ENCODE measurements around the gene OR5H6.
"Not testable (repeated sequence)": the region's sequence is repeated elsewhere in the genome, so short reads cannot be mapped to it uniquely, and the experiment has no call there.

Gene OR5H6

GRCh38 chr3:98263944-98264343, at the start of gene OR5H6:
OR5H6 (plus strand) TSS chr3:98264244; CDS start chr3:98264333, 89 bp downstream.
- DNase-seq (ENCODE audit: low spot score): no peak

- DNase-seq (ENCODE audit: low spot score): no peak
These were observed 49.0 kb upstream of the OR5H6 start for GRCh38 chr3:98215051-98215450.

DNA sequence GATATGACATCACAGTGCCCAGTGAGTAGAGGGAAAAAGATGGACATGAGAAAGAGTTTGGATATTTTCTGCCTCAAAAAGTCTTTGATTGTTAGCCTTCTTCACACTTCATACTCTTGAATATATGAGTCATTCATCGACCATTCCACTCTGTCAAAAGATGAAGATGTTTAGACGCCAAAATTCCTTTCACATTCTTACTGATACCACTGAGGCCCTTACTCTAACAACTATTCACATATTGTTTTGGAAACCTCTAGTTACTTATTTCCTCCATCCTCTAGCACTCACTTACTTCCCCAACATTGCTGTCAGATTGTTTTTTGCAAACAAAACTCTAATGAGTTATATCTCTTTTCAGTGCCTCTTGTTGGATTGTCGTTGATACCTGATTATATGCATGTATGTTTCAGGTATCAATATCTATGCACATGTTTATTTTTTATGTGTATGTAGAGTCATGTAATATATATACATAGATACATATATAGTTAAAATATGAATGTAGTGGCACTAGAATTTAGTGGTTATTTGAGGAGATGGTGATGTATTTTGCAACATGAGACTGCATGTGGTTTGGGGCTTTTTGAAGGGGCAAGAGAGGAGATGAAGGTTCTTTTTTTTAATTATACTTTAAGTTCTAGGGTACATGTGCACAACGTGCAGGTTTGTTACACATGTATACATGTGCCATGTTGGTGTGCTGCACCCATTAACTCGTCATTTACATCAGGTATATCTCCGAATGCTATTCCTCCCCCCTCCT, 40.0 kb upstream of the OR5H6 start:
- DNase-seq (ENCODE audit: low spot score): no peak

DNA sequence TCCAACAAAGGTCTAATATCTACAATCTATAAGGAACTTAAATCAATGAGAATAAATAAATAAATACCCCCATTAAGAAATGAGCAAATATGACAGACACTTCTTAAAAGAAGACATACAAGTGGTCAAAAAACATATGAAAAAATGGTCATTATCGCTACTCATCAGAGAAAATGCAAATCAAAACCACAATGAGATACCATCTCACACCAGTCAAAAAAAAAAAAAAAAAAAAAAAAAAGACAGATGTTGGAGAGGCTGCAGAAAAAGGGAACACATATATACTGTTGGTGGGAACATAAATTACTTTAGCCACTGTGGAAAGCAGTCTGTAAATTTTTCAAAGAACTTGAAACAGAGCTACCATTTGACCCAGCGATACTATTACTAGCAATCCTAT, 31.6 kb upstream of the OR5H6 start:
- no peak for DNase-seq (ENCODE audit: low spot score)

DNA sequence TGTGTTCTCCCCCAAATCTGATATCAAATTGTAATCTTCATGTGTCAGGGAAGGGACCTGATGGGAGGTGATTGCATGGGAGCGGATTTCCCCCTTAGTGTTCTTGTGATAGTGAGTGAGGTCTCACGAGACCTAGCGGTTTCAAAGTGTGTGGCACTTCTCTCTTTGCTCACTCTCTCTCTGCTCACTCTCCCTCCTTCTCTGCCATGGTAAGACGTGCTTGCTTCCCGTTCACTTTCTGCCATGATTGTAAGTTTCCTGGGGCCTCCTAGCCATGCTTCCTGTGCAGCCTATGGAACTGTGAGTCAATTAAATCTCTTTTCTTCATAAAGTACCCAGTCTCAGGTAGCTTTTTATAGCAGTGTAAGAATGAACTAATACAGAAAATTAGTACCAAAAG, 30.6 kb upstream of the OR5H6 start:
- no peak for DNase-seq (ENCODE audit: low spot score)

GRCh38 chr3:98240131-98240530, 23.9 kb upstream of the OR5H6 start:
- no peak for DNase-seq (ENCODE audit: low spot score)

- no peak for DNase-seq (ENCODE audit: low spot score)
These were observed 21.9 kb upstream of the OR5H6 start for GRCh38 chr3:98242155-98242554.

DNA sequence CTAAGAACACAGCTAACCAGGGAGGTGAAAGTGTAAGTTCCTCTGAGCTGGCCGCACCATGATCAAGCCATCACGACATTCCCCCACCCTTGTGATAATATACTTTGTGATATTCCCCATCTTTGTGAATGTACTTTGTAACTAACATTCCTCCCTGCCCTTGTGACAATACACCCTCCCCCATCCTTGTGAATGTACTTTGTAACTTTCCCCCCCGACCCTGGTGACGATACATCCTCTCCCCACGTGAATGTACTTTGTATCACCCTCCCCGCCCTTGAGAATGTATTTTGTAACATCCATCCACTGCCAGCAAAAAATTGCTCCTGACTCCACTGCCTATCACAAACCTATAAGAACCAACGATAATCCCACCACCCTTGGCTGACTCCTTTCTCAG, 20.2 kb upstream of the OR5H6 start:
- DNase-seq (ENCODE audit: low spot score): no peak

DNA sequence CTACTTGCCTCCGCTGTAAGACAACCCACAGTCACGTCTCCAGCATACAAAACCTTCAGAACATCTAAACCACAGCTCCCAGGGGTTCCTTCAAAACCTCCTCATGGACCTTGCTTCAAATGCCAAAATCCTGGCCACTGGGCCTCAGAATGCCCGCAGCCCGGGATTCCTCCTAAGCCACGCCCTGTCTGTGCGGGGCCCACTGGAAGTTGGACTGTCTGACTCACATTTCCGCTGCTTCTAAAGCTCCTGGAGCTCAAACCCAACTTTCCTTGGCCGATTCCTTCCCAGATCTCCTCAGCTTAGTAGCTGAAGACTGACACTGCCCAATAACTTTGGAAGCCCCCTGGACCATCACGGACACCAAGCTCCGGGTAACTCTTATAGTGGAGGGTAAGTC, 17.9 kb upstream of the OR5H6 start:
- DNase-seq (ENCODE audit: low spot score): no peak

GRCh38 chr3:98256026-98256425, 8.0 kb upstream of the OR5H6 start:
- DNase-seq (ENCODE audit: low spot score): not testable (repeated sequence)

GRCh38 chr3:98259707-98260106, 4.3 kb upstream of the OR5H6 start:
- DNase-seq (ENCODE audit: low spot score): no peak

DNA sequence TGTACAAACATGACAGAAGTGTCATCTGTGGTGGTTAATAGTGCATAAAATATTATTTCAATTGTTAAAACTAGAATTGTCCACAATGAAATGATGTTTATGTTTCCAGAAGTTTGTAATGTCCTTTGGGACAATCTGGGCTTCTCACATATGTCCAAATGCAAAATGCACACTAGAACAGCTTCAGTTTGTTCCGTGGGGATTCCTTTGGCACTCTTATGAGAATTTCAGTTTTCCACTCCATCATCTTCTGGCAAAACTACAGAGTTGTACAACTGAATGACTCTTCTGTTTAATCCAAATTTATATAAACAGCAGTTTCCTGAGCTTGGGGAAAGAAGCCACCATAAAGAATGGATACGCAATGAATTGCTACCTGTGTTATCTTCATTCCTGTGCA, 2.0 kb upstream of the OR5H6 start:
- no peak for DNase-seq (ENCODE audit: low spot score)

DNA sequence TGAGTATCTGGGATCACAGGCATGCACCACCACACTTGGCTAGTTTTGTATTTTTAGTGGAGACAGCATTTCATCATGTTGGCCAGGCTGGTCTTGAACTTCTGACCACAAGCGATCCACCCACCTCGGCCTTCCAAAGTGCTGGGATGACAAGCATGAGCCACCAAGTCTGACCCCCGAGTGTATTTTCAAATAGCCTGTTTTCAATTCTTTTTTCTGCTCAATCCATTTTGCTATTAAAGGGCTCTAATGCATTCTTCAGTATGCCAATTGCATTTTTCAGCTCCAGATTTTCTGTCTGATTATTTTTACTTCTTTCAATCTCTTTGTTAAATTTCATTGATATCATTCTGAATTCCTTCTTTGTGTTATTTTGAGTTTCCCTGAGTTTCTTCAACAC, 5.8 kb downstream of the OR5H6 start:
- no peak for DNase-seq (ENCODE audit: low spot score)

DNA sequence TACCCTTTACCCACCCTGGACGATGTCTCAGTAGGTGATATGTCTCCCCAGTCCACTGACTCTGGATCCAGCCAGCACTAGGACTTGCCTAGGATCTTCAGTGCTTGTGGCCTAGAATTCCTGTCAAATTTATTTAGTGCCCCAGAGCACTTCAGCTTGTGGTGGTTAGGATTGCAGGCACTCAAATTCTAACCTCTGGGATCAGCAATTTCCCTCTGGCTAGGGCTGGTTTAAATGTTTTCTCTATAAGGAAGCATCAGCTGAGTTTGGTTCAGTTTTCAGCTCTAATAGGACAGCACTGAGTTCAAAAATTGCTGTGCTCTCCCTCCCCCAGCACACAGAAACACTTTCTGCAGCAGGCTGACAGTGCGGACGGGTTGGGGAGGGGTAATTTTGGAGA, 8.1 kb downstream of the OR5H6 start:
- DNase-seq (ENCODE audit: low spot score): no peak

DNA sequence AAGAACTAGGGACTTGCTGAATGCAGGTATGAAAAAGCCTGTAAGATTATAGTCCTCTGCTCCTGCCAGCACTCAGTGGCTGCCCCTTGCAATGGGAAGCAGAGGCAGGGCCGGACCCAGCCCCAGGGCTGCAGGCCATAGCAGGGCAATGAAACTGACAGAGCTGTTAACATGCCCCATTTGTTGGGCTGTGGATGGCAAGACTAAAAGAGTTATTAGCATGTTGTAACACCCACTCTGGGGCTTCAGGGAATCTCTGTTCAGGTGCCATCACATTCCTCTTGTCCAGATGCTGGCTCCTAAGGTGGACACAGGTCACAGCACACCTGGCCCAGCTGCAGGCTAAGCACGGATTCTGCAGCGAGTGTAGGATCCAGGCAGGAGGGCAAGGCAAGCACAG, 10.9 kb downstream of the OR5H6 start:
- no peak for DNase-seq (ENCODE audit: low spot score)

- DNase-seq (ENCODE audit: low spot score): no peak
These were observed 18.2 kb downstream of the OR5H6 start, which contains the start of gene OR5H2 for GRCh38 chr3:98282205-98282604. OR5H2 (plus strand) TSS chr3:98282505; CDS start chr3:98282903, 398 bp downstream.

DNA sequence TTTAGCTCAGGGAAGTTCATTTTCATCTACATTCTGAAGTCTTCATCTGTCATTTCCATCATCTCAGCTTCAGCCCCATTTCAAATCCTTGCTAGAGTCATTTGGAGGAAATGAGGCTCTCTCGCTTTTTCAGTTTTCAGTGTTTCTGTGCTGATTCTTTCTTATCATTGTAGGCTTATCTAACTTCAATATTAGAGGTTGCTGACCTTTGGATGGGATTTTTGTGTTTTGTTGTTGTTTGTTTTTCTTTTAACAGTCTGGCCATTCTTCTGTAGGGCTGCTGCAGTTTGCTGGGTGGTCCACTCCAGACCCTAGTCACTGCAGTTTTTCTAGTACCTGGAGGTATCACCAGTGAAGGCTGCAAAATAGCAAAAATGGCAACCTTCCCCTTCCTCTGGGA, 26.9 kb downstream of the OR5H6 start:
- no peak for DNase-seq (ENCODE audit: low spot score)

DNA sequence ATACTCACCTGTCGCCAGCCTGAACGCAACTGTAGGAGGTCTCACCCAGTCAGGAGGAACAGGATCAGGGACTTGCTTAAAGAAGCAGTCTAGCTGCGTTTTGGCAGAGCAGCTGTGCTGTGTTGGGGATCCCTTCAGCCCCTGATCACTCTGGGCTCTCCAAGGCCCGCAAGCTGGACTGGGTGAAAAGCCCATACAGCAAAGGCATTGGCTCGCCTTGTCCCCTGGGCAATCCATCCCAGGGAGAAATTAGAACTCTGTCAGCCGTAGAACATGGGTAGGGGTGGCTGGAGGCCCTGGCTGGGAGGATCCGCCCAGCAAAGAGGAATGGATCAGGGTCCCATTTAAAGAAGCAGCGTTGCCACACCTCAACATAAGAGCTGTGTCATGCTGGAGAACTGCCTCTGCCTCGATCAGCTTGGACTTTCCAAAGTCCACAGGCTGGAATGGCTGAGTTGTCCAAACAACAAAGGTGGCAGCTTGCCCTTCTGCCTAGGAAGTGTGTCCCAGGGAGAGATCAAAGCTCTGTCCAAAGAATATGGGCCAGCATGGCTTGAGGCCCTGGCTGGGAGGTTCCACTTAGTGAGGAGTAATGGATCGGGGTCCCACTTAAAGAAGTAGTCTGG, 27.4 kb downstream of the OR5H6 start:
- no peak for DNase-seq (ENCODE audit: low spot score)

Data from GM03348 (cell line).